ENCODE data around the gene HEATR3. TPM values are rescaled to one million over a fixed set of nuclear protein-coding genes. Genes with fewer than 3 reads are reported as not detected.

The HEATR3 gene
- total RNA-seq, 1 donor: 18.8 TPM

- H3K4me3 ChIP-seq (ENCODE audit: low read depth, low read length): no peak overlapping the region
- no peak for DNase-seq (ENCODE audit: low read depth)
- no peak for TF ChIP-seq CTCF (IDR thresholded peaks at IDR 0.05; ENCODE audit: insufficient read depth, low read length)
Measured at GRCh38 chr16:50093607-50094539, 28.1 kb downstream of the HEATR3 start.

DNA sequence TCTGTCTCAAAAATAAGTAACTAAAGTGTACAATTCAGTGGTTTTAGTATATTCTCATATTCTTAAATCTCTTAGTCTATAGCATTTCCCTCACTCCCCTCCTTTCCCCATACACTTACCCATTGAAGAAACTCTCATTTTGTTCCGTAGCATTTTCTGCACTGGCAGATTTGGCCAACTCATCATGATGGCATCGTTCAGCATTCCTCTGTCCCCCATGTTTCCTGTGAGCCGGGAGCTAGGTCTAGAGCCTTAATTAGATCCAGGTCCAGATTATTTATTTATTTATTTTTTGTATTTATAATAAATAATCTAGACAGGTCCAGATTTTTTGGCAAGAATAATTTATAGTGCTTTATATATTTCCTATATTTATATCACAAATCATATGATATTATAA, 31.0 kb downstream of the HEATR3 start:
- no peak overlapping the region for H3K4me3 ChIP-seq (ENCODE audit: low read depth, low read length)
- peak; percentile 23 for DNase-seq (ENCODE audit: low read depth)
- no peak for TF ChIP-seq CTCF (IDR thresholded peaks at IDR 0.05; ENCODE audit: insufficient read depth, low read length)

- DNase-seq (ENCODE audit: low read depth): no peak
Measured at GRCh38 chr16:50099957-50100648, 34.3 kb downstream of the HEATR3 start.

DNA sequence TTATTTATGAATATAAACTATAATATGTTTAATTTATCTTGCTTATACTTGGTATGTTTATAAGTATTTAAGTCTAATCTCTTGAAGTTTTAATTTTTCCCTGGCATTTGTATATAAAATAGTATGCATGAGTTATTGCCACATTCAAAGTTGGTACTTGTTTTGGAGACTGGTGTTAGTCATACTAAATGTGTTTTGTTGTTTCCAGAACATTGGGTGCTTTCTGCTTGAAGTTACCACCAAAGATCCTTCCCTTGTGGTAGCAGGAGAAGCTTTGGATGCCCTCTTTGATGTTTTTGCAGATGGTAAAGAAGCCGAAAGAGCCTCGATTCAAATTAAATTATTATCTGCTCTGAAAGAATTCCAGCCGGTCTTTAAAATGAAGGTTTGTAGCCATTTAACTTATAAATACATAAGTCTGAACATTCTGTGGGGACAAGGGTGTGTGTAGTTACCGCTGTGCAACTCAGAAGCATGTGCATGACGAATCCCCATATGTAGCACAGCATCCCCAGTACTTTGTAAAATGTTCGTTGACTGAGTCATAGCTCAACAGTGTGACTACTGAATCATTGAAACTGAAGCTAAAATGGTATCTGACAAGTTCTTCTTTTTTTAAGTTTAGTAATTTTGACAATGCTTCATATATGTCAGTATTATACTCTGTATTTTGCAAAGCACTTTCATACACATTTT, 36.4 kb downstream of the HEATR3 start:
- H3K4me3 ChIP-seq (ENCODE audit: low read depth, low read length): no peak overlapping the region
- peak; percentile 12 for DNase-seq (ENCODE audit: low read depth)
- TF ChIP-seq CTCF (IDR thresholded peaks at IDR 0.05; ENCODE audit: insufficient read depth, low read length): no peak

More at GRCh38 chr16:50099957-50100648, 34.3 kb downstream of the HEATR3 start:
- no peak for TF ChIP-seq CTCF (IDR thresholded peaks at IDR 0.05; ENCODE audit: insufficient read depth, low read length)
- H3K4me3 ChIP-seq (ENCODE audit: low read depth, low read length): no peak overlapping the region

- H3K4me3 ChIP-seq (ENCODE audit: low read depth, low read length): no peak overlapping the region
- no peak for TF ChIP-seq CTCF (IDR thresholded peaks at IDR 0.05; ENCODE audit: insufficient read depth, low read length)
- no peak for DNase-seq (ENCODE audit: low read depth)
Measured at GRCh38 chr16:50103764-50104163, 38.0 kb downstream of the HEATR3 start.

DNA sequence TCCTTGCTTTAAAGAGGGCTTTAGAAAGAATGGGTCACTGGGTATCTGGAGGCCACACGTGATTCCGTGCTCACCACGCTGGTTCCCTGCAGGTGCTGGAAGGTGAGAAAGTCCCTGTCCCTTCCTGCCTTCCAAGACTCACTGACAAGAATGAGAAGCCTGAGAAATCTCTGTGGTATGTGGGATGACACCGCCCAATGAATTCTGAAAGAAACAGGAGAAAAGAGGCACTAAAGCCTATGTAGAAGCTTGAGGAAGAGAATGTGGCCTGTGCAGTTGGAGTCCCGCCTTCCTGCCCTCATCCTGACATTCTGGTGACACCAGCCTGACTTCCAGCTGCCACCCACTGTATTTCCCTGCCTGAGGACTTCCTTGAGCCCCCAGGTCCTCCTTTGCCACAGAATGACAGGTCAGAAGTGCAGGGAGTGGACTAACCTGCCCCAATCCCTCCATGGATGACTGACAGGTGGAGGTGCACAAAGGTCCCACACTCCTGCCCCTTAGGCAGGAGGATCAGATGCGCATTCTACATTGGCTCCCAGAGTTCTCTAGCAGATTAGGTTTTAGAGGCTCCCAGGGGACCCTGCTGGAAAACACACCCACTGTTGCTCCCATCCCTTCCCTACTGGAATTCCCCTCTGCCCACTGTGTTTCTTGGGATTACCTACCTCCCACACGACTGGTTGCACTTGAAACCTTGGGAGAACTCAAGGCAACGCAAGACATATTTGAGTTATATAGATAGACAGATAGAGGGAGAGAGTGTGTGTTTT, 48.8 kb downstream of the HEATR3 start:
- no peak for TF ChIP-seq CTCF (IDR thresholded peaks at IDR 0.05; ENCODE audit: insufficient read depth, low read length)
- no peak for DNase-seq (ENCODE audit: low read depth)
- no peak overlapping the region for H3K4me3 ChIP-seq (ENCODE audit: low read depth, low read length)

Data from fibroblast of the aortic adventitia (primary cell).